ENCODE data around the gene NUMB. TPM values are rescaled to one million over a fixed set of nuclear protein-coding genes. Genes with fewer than 3 reads are reported as not detected.

The NUMB gene
- total RNA-seq, 2 experiments from 2014 or later: 18.6 to 87.8 TPM

GRCh38 chr14:73477618-73478266 is 19.4 kb upstream of the NUMB start:
- no peak for DNase-seq (ENCODE audit: low spot score)
- CTCF ChIA-PET (ENCODE audit: unreplicated experiment): no interaction called here
- no peak for TF ChIP-seq CTCF (conservative IDR thresholded peaks at IDR 0.05; ENCODE audit: low read length)
- no peak for TF ChIP-seq EZH2phosphoT487 (IDR thresholded peaks at IDR 0.05; ENCODE audit: borderline replicate concordance, low read depth, low read length)
- Histone ChIP-seq H3K4me1 (ENCODE audit: insufficient read depth, low read length, poor library complexity, severe bottlenecking) (no peaks in the 10 kb centered on the region), H3K4me2 (ENCODE audit: low read length) (no peak overlapping the region), H3K79me2 (ENCODE audit: insufficient read depth, low read depth, low read length) (no peaks in the 10 kb centered on the region), H4K20me1 (ENCODE audit: insufficient read depth, low read length) (no peaks in the 10 kb centered on the region), H2AFZ (ENCODE audit: low read length) (no peak overlapping the region), H3K9me2 (ENCODE audit: insufficient read depth, low read length) (no peaks in the 10 kb centered on the region), H3K9me3 (ENCODE audit: low read length) (no peaks in the 10 kb centered on the region), H3K36me3 (ENCODE audit: insufficient read depth, low read length) (no peaks in the 10 kb centered on the region), H3K4me3 (ENCODE audit: low read depth, low read length, poor library complexity, severe bottlenecking) (no peak overlapping the region), H3K27ac (ENCODE audit: low read depth, low read length, poor library complexity, severe bottlenecking) (no peak overlapping the region)
- POLR2A ChIA-PET: interaction anchor here (0.6 to 1.3 kb wide), 3 partner anchors 13 to 513 kb away, joined by 3 to 8 read pairs (median 3); partner anchors contain the start of gene RIOX1
- intact Hi-C loops (cut with micrococcal nuclease; ENCODE audit: unreplicated experiment): no loop called here
- no TSS peak for BruUV-seq (replicated peaks)

GRCh38 chr14:73476451-73476931 is 18.1 kb upstream of the NUMB start:
- no peak for DNase-seq (ENCODE audit: low spot score)
- Histone ChIP-seq H3K4me1 (ENCODE audit: insufficient read depth, low read length, poor library complexity, severe bottlenecking) (no peaks in the 10 kb centered on the region), H3K4me3 (ENCODE audit: low read depth, low read length, poor library complexity, severe bottlenecking) (no peak overlapping the region), H3K27ac (ENCODE audit: low read depth, low read length, poor library complexity, severe bottlenecking) (no peak overlapping the region), H3K9me2 (ENCODE audit: insufficient read depth, low read length) (no peaks in the 10 kb centered on the region), H3K4me2 (ENCODE audit: low read length) (no peak overlapping the region), H3K36me3 (ENCODE audit: insufficient read depth, low read length) (no peaks in the 10 kb centered on the region), H3K79me2 (ENCODE audit: insufficient read depth, low read depth, low read length) (no peaks in the 10 kb centered on the region), H2AFZ (ENCODE audit: low read length) (no peak overlapping the region), H3K9me3 (ENCODE audit: low read length) (no peaks in the 10 kb centered on the region), H4K20me1 (ENCODE audit: insufficient read depth, low read length) (no peaks in the 10 kb centered on the region)
- ChIA-PET POLR2A (interaction anchor here (0.6 to 0.7 kb wide), 2 partner anchors 28 to 277 kb away, joined by 3 read pairs; no protein-coding TSS in a partner anchor), CTCF (ENCODE audit: unreplicated experiment) (interaction anchor here (0.7 to 1.0 kb wide), 2 partner anchors 13 to 181 kb away, joined by 3 to 4 read pairs; no protein-coding TSS in a partner anchor)
- intact Hi-C loops (cut with micrococcal nuclease; ENCODE audit: unreplicated experiment): no loop called here
- TF ChIP-seq EZH2phosphoT487 (IDR thresholded peaks at IDR 0.05; ENCODE audit: borderline replicate concordance, low read depth, low read length): no peak
- no peak for TF ChIP-seq CTCF (conservative IDR thresholded peaks at IDR 0.05; ENCODE audit: low read length)
- no TSS peak for BruUV-seq (replicated peaks)

- DNase-seq (ENCODE audit: low spot score): no peak
- ChIA-PET CTCF (ENCODE audit: unreplicated experiment) (no interaction called here), POLR2A (no interaction called here)
- Histone ChIP-seq H3K9me3 (ENCODE audit: low read length) (no peaks in the 10 kb centered on the region), H3K4me1 (ENCODE audit: insufficient read depth, low read length, poor library complexity, severe bottlenecking) (no peaks in the 10 kb centered on the region), H4K20me1 (ENCODE audit: insufficient read depth, low read length) (no peaks in the 10 kb centered on the region), H3K36me3 (ENCODE audit: insufficient read depth, low read length) (no peaks in the 10 kb centered on the region), H3K79me2 (ENCODE audit: insufficient read depth, low read depth, low read length) (no peaks in the 10 kb centered on the region), H3K27ac (ENCODE audit: low read depth, low read length, poor library complexity, severe bottlenecking) (no peak overlapping the region), H2AFZ (ENCODE audit: low read length) (no peak overlapping the region), H3K9me2 (ENCODE audit: insufficient read depth, low read length) (no peaks in the 10 kb centered on the region), H3K4me3 (ENCODE audit: low read depth, low read length, poor library complexity, severe bottlenecking) (no peak overlapping the region), H3K4me2 (ENCODE audit: low read length) (no peak overlapping the region)
- BruUV-seq (replicated peaks): no TSS peak
- intact Hi-C loops (cut with micrococcal nuclease; ENCODE audit: unreplicated experiment): no loop called here
- no peak for TF ChIP-seq CTCF (conservative IDR thresholded peaks at IDR 0.05; ENCODE audit: low read length)
- TF ChIP-seq EZH2phosphoT487 (IDR thresholded peaks at IDR 0.05; ENCODE audit: borderline replicate concordance, low read depth, low read length): no peak
Observed at GRCh38 chr14:73474952-73475351, 16.6 kb upstream of the NUMB start.
